Limb (tissue), 2 donors: ENCODE measurements around the gene ASIC2.
"Not testable (repeated sequence)": the region's sequence is repeated elsewhere in the genome, so short reads cannot be mapped to it uniquely, and the experiment has no call there.

ENCODE experiments used
- DNase-seq, 2 donors: peaks; one replicate each; pipeline ENCODE4 v3.0.0-alpha.2; 2016; ENCODE audit errors: extremely low spot score in 2 of 2

ASIC2 gene

GRCh38 chr17:32987868-32988267 is 305.2 kb downstream of the ASIC2 start:
- DNase-seq, result not testable (repeated sequence)

GRCh38 chr17:32987453-32987805 is 305.7 kb downstream of the ASIC2 start:
- DNase-seq, result not testable (repeated sequence)

GRCh38 chr17:32985050-32985756 is 307.9 kb downstream of the ASIC2 start:
- no peak for DNase-seq

- not testable (repeated sequence) for DNase-seq
Measured at GRCh38 chr17:32981611-32982010, 311.5 kb downstream of the ASIC2 start.

GRCh38 chr17:32980230-32980629 is 312.9 kb downstream of the ASIC2 start:
- DNase-seq, result no peak

GRCh38 chr17:32976605-32977004 is 316.5 kb downstream of the ASIC2 start:
- no peak for DNase-seq

- no peak for DNase-seq
Measured at GRCh38 chr17:32976131-32976530, 317.0 kb downstream of the ASIC2 start.

GRCh38 chr17:32971171-32971570 is 321.9 kb downstream of the ASIC2 start:
- DNase-seq, result no peak

GRCh38 chr17:32970281-32970680 is 322.8 kb downstream of the ASIC2 start:
- no peak for DNase-seq

- not testable (repeated sequence) for DNase-seq
Measured at GRCh38 chr17:32969231-32969630, 323.9 kb downstream of the ASIC2 start.

GRCh38 chr17:32964541-32964940 is 328.6 kb downstream of the ASIC2 start:
- DNase-seq, result no peak
